WERI-Rb-1 (cell line): ENCODE results near the gene EFCAB12.

Experiments used
- DNase-seq: peaks from one replicate; pipeline ENCODE4 v3.0.0-alpha.2; 2020
- H3K27ac ChIP-seq: fragments of 250-450 bp; sonication (Bioruptor Pico); 2 replicates; pipeline ENCODE4 v1.5.1; 2020; ENCODE audit warnings: mild to moderate bottlenecking, moderate library complexity
- H3K27me3 ChIP-seq: fragments of 250-450 bp; sonication (Bioruptor Pico); 2 replicates; pipeline ENCODE4 v1.5.1; 2021; ENCODE audit warnings: mild to moderate bottlenecking, low read depth, moderate library complexity; ENCODE audit not compliant: insufficient read depth, severe bottlenecking
- H3K36me3 ChIP-seq: fragments of 250-450 bp; sonication (Bioruptor Pico); 2 replicates; pipeline ENCODE4 v1.5.1; 2020; ENCODE audit warnings: mild to moderate bottlenecking, moderate library complexity
- H3K4me3 ChIP-seq: 2 replicates; pipeline ENCODE4 v1.5.1; 2011; ENCODE audit warnings: low read depth, mild to moderate bottlenecking, control low read depth, low read length
- H3K9me3 ChIP-seq: fragments of 250-450 bp; sonication (Bioruptor Pico); 2 replicates; pipeline ENCODE4 v1.5.1; 2021; ENCODE audit warnings: mild to moderate bottlenecking, moderate library complexity; ENCODE audit not compliant: severe bottlenecking
- CTCF ChIP-seq: IDR thresholded peaks from 2 replicates; pipeline ENCODE4 v1.5.1; 2011; ENCODE audit warnings: low read depth, mild to moderate bottlenecking, control low read depth, inconsistent platforms, low read length

The EFCAB12 gene

GRCh38 chr3:129352045-129352444 lies 76.4 kb downstream of the EFCAB12 start:
- no peak for DNase-seq
- no peak overlapping the region for H3K4me3 ChIP-seq
- no peaks in the 10 kb centered on the region for H3K9me3 ChIP-seq
- no peaks in the 10 kb centered on the region for H3K27me3 ChIP-seq
- peak; percentile 61 for TF ChIP-seq CTCF
- H3K36me3 ChIP-seq = no peaks in the 10 kb centered on the region
- H3K27ac ChIP-seq = no peak overlapping the region
